NCI-H2196 treated with DMSO at 0.1 percent for 48 hours (cell line): ENCODE measurements around the gene MEG3.

Source experiments
- DNase-seq: peaks from one replicate; lab custom pipeline; 2025; ENCODE audit not compliant: unreplicated experiment; lab: John Stamatoyannopoulos, UW

MEG3 gene

DNA sequence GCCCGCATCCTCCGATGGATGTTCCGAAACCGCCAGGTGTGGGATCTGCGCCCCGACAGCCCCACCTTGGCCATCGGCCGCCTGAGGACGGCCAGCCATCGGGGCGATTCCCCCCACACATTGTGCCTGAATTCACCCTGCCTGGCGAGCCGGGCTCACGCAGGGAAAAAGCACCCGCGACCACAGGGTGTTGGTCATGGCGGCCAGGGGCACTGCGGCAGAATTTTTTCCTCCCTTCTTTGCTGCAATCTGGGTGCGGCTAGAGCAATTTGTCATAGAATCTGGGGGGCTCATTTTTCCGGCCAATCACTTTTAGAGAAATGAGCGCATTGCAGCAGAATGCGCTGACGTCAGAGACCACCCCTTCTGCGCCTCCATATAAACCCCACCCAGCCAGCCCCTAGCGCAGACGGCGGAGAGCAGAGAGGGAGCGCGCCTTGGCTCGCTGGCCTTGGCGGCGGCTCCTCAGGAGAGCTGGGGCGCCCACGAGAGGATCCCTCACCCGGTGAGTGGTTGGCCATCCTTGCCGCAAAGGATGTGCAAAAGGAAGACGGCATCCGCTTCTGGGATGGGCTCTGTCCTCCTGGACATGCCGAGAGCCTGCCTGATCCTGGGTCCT lies at the start of gene MEG3:
MEG3 (plus strand) TSS at position 406 of the 619 bp plus-strand sequence.
- no peak for DNase-seq

DNA sequence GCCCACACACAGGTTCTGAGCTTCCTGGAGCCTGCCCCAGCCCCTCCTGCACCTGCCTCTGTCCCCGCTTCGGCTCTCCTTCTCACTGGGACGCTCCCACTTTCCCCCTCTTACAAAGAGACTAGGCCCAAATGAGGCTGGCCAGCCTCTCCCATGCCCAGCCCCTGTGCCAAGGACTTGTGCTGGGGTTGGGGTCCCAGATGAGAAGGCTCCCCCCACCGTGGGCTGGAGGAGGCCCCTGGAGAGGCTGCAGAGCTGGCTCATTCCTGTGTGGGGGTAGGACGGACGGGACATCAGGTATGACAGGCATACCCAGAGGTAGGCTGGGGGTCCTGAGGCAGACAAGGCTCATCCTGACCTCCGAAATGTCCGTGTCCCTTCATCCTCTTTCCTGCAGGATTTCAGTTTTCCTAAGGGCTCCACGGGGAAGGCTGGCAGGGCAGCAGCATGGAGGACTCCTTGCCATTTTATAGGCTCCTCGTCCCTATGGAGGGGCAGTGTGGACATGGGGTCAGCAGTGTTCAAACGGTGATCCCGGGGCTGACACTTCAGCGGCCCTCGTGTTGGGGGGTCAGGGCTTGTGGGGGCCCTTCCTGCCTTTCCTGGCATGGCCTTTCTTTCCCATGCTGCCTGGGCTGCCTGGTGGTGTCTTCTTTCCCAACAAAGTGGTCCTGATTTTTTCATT lies 49.1 kb upstream of the MEG3 start:
- no peak for DNase-seq

- DNase-seq: no peak
Measured at GRCh38 chr14:100777366-100777817, 48.5 kb upstream of the MEG3 start.

GRCh38 chr14:100777818-100778525 lies 47.9 kb upstream of the MEG3 start:
- DNase-seq: no peak

- no peak for DNase-seq
Measured at GRCh38 chr14:100778526-100778882, 47.4 kb upstream of the MEG3 start.

- no peak for DNase-seq
Measured at GRCh38 chr14:100778951-100779690, 46.8 kb upstream of the MEG3 start.

DNA sequence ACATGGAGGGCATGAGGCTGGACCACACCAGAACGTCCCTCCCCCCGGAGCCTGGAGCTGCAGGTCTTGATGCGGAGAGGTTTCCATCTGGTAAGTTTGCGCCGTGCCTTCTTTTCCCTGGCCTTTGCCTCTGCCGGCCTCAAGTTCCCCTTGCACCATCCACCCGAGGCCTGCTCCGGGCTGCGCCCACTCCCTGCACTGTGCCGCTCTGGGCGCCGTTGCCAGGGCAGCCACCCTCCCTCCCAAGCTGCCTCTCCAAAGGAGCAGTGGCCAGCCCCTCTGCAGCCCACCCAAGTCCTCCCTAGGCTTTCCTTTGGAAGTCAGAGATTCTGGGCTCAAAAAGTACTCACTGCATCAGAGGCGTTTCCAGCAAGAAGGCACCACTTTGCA lies 46.2 kb upstream of the MEG3 start:
- no peak for DNase-seq

DNA sequence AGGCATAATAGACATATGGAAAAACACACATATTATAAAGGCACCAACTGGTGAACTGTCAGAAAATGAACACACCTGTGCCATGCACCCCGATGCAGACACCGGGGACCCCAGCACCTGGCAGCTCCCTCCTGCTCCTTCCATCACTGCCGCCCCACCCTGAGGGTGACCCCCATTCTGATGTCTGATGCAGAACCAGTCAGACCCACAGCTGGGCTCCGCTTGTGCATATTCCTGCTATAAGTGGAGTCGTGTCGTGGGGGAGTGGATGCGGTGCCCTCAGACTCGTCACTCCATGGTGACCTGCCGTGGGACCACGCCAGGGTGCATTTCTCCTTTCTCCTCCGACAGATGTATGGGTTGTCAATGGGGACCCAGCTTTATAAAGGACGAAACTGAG lies 45.7 kb upstream of the MEG3 start:
- no peak for DNase-seq

DNA sequence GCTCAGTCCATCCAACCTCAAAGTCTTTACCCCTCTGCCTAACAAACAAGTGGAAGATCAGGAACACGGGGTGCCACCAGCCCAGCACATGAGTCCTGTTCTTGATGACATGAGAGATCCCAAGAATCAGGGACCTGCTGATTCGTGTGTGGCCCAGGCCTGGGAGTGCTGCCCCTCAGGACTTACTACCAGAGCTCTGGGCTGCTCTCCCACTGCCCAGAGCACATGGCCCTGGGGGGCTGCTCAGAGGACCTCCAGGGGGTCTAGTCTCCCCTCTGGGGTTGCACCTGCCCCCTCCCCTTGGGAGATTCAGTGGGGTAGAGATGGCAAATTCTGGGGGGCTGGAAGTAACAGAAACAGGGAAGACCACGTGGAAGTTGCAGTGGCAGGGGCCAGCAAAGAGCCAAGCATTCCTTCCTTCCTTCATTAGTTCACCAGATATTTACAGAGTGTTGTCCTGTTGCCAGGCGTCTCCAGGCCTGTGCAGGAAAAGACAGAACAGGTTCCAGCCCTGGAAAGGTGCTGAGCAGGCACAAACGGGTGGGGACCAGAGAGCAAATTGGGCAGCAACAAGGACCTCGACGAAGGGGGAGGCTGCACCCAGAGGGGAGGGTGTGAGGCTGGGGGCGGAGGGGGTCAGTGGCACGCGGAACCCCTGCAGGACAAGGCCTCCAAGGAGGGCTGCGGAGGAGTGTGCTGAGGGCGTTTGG lies 45.1 kb upstream of the MEG3 start:
- DNase-seq: no peak

DNA sequence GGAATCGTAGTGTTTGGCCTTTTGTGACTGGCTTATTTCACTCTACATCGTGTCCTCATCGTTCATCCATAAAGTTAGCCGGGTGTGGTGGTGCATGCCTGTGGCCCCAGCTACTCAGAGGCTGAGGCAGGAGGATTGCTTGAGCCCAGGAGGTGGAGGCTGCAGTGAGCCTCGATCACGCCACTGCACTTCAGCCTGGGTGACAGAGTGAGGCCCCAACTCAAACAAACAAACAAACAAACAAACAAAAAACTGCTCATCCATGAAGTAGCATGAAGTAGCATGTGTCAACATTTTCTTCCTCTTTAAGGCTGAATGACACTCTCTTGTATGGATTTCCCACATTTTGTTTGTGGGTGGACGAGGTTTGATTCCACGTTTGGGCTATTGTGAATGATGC lies 44.0 kb upstream of the MEG3 start:
- DNase-seq: no peak

DNA sequence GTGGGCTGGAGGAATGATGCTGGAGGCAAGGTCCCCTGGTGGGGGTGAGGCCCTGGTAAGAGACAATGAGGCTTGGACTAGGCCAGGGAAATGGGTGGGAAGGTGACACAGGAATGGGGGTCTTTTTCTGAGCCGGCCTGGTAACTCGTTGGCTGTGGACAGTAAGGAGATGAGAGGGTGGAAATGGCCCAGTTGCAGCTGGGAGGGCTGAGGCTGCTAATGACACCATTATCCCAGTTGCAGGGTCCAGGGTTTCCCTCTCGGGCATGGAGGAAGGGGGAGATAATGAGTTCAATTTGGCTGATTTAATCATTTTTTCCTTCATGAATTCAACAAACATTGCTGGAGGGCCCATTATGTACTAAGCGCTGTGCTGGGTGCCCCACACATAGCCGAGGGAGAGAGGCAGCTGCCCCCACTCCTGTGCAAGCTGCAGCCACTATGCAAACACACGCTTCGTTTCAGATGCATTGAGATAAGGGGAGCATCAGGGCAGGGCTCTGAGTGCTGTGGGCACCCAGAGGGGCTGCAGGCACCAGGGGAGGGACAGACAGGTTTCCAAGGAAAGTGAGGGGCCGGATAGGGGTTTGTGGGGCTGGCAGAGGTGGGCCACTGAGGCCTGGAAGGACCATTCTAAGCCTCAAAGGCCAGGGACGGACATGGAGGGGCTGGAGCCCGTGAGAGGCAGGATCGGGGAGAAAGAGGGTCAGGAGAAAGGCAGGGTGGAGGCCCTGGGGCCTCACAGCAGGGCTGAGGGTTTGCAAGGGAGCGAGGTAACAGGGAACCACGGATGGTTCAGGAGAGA lies 43.2 kb upstream of the MEG3 start:
- no peak for DNase-seq

GRCh38 chr14:100783630-100784370 lies 42.1 kb upstream of the MEG3 start:
- no peak for DNase-seq

- no peak for DNase-seq
Measured at GRCh38 chr14:100784523-100785337, 41.2 kb upstream of the MEG3 start.

- no peak for DNase-seq
Measured at GRCh38 chr14:100785338-100785615, 40.6 kb upstream of the MEG3 start.

DNA sequence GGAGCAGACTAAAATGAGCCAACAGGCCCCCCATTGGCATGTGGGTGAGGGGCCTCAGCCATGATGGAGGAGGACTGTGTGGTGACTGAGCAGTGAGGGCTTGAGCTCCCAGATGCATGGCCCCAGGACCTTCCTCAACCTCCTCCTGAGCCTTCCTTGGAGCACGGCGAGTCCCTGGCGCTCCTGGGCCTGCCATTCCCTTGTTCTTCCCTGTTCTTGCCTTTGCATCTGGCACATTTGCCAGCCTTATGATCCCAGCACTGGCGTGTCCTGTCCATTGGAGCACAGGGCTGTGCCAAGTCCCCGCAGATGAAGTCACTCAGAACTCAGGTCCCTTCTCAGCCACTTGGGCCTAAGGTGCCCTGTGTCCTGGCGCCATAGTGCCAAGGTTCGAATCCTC lies 40.3 kb upstream of the MEG3 start:
- no peak for DNase-seq

DNA sequence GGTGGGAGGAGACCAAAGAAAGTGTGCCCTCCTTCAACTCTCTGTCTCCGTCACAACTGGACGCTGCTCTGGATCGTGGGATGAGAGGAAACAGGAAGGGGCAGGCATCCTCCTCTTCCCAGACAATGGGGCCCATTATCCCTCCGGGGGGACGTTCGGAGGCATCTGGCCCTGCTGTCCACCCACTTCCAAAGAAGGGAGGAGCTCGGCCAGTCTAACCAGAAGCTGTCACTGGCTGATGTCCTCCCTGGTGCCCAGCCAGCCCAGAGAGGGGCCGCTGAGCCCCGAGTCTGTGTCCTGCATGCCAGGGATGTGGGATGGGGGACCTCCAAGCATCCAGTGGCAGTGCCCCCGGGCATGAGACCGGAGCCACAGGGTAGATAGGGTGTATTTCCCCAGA lies 39.8 kb upstream of the MEG3 start:
- no peak for DNase-seq

DNA sequence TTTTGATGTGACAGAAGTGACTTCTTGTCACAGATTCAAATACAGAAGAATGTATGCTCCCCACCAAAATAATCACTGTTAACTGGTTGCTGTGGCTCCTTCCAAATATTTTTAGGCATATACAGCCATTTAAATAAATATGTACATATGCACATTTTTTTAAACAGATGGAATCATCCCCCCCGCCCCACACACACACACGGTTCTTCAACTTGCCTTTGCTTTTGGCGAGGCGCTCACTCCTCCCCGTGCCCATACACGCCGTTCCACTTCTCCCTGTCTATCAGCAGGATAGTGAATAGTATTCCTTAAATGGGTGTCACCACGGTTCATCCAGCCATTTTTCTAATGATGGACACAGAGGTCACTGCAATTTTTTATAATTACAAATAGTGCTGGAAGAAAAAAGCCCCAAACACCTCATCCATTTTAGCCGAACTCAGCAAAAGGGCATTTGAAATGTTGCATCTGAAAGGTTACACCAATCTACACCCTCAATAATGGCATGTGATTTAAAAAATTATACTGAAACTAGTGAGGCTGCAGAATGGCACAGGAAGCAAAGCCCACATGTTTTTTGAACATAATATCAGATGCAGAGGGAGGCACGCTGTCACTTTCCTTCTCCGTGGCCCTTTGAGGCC lies 39.2 kb upstream of the MEG3 start:
- no peak for DNase-seq

DNA sequence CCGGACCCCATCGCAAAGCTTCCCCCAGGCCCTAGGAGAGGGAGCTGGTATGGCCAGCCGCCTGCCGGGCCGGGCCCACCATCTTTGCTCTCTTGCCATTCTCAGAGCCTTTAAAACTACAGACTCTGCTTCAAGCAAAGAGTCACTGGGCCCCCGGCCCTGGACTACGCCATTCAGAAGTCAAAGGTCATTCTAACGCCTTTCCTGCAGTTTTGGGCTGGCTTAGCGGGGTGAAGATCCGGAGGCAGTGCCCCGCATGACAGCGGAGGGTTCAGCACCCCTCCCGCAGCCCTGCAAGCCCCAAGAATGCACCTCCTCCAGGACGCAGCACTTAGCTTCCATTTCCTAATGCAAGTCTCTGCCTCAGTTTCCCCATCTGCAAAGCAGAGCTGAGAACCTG lies 38.3 kb upstream of the MEG3 start:
- no peak for DNase-seq
